Activated CD8-positive, alpha-beta memory T cell treated with anti-CD3 and anti-CD28 coated beads, Interleukin-2, amount 10 ng/mL, durations not matched to agents 7 days and 5 days (primary cell): ENCODE measurements around the gene VIPR1. TPM values are rescaled to one million over a fixed set of nuclear protein-coding genes. Genes with fewer than 3 reads are reported as not detected.

Experiments
- ATAC-seq: fragments of 150-1000 bp; cut with Tn5 transposase; one replicate; pipeline ENCODE4 v1.10.0; 2021; ENCODE audit warnings: moderate library complexity
- CTCF ChIA-PET: fragments of 350-600 bp; sonication (Branson Sonifier 250); formaldehyde crosslinking; loops from one replicate; lab custom pipeline; 2021; ENCODE audit warnings: antibody characterized with exemption; lab: Charles Lee
- DNase-seq: peaks from one replicate; pipeline ENCODE4 v3.0.0-alpha.2; 2020
- H3K27ac Mint-ChIP-seq: one replicate; pipeline ENCODE4 v1.8.0; 2021; ENCODE audit warnings: mild to moderate bottlenecking, mixed read lengths
- H3K27me3 Mint-ChIP-seq: one replicate; pipeline ENCODE4 v1.8.0; 2021; ENCODE audit warnings: mixed read lengths
- H3K36me3 Mint-ChIP-seq: one replicate; pipeline ENCODE4 v1.8.0; 2021; ENCODE audit warnings: mild to moderate bottlenecking, mixed read lengths
- H3K4me1 Mint-ChIP-seq: one replicate; pipeline ENCODE4 v1.8.0; 2021; ENCODE audit warnings: mixed read lengths
- H3K4me3 Mint-ChIP-seq: one replicate; pipeline ENCODE4 v1.8.0; 2021; ENCODE audit warnings: mild to moderate bottlenecking, moderate library complexity, mixed read lengths
- H3K9me3 Mint-ChIP-seq: one replicate; pipeline ENCODE4 v1.8.0; 2022; ENCODE audit warnings: low read depth, mixed read lengths
- total RNA-seq, 2 experiments: library from RNA; stranded (reverse); gene quantifications; one replicate each; pipeline ENCODE4 v1.2.3, GENCODE V29; 2021

The VIPR1 gene
- total RNA-seq, 2 experiments from 2014 or later, result 0.14 to 1.9 TPM

DNA sequence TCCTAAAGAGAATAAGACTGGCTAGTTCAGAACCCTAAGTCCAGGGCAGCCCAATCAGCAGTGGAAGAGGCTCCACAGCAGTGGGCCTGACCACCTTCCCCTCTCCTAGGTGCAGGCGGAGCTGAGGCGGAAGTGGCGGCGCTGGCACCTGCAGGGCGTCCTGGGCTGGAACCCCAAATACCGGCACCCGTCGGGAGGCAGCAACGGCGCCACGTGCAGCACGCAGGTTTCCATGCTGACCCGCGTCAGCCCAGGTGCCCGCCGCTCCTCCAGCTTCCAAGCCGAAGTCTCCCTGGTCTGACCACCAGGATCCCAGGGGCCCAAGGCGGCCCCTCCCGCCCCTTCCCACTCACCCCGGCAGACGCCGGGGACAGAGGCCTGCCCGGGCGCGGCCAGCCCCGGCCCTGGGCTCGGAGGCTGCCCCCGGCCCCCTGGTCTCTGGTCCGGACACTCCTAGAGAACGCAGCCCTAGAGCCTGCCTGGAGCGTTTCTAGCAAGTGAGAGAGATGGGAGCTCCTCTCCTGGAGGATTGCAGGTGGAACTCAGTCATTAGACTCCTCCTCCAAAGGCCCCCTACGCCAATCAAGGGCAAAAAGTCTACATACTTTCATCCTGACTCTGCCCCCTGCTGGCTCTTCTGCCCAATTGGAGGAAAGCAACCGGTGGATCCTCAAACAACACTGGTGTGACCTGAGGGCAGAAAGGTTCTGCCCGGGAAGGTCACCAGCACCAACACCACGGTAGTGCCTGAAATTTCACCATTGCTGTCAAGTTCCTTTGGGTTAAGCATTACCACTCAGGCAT lies 33.7 kb downstream of the VIPR1 start:
- Mint-ChIP-seq H3K4me3 (no peak overlapping the region), H3K4me1 (no peaks in the 10 kb centered on the region)

DNA sequence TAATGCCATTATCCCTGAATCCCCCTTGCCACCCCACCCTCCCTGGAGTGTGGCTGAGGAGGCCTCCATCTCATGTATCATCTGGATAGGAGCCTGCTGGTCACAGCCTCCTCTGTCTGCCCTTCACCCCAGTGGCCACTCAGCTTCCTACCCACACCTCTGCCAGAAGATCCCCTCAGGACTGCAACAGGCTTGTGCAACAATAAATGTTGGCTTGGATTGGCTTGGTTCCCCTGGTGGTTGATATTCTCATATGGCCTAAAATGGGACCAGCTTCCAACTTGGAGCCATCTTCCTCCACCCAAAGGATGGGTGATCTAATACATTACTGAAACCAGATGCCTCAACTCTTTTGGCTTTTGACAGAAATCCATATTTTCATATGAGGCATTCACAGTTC lies 34.9 kb downstream of the VIPR1 start:
- H3K9me3 Mint-ChIP-seq, result no peaks in the 10 kb centered on the region
- H3K4me1 Mint-ChIP-seq, result no peaks in the 10 kb centered on the region
- CTCF ChIA-PET, result interaction anchor here (0.7 to 6.6 kb wide), 8 partner anchors 10 to 438 kb away, joined by 3 to 60 read pairs (median 9); partner anchors contain the start of gene VIPR1
- H3K36me3 Mint-ChIP-seq, result no peaks in the 10 kb centered on the region
- no peak for ATAC-seq
- no peaks in the 10 kb centered on the region for H3K27me3 Mint-ChIP-seq
- no peak overlapping the region for H3K4me3 Mint-ChIP-seq
- H3K27ac Mint-ChIP-seq, result no peak overlapping the region
- DNase-seq, result no peak

More for the DNA sequence above, 33.7 kb downstream of the VIPR1 start:
- Mint-ChIP-seq H3K27me3 (no peaks in the 10 kb centered on the region), H3K27ac (no peak overlapping the region), H3K36me3 (no peaks in the 10 kb centered on the region), H3K9me3 (no peaks in the 10 kb centered on the region)
- ATAC-seq (peak; percentile 38), DNase-seq (peak; percentile 50)
- CTCF ChIA-PET, result interaction anchor here (0.7 to 6.6 kb wide), 8 partner anchors 10 to 289 kb away, joined by 3 to 60 read pairs (median 9); partner anchors contain the start of gene VIPR1

DNA sequence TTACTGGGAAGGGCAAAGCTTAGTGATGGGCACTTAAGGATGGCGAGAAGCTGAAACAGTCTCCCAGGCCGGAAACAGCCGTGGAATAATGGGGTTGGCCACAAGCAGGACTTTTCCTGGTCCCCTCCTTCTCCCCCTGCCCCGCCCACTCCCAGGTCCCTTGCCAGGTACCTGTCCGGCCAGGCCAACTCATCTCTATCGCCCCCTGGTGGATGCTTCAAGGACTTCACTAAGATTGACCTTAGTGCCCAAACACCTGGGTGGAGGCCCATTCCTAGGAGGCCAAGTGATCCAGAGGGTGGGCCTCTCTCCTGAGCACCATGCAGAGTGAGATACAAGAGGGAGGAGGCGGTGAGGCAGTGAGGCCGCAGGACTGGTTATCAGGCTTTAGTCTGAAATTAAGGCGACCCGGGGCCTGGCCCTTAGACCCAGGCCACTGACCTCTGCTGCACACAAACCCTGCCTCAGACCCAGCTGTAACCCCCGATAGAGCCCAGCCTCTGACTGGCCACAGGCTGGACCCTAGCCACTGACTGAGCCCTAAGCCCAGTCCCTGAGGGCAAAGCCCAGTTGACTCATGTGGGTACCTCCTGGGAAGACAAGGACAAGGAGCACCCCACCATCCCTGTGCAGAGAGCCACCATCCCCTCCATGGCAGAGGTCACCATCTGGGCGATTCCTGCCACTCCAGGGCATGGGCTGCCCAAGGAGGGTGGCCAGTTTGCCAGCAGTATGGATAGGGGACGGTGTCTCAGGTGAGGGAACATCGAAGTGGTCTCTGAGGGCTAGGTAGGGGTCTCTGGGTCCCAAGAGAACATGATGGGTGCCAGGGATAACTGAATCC lies 37.6 kb downstream of the VIPR1 start:
- Mint-ChIP-seq H3K36me3 (no peaks in the 10 kb centered on the region), H3K9me3 (no peaks in the 10 kb centered on the region), H3K27me3 (no peaks in the 10 kb centered on the region), H3K27ac (no peak overlapping the region), H3K4me1 (no peaks in the 10 kb centered on the region), H3K4me3 (no peak overlapping the region)
- CTCF ChIA-PET, result interaction anchor here (0.8 to 1.9 kb wide), 10 partner anchors 12 to 112 kb away, joined by 3 to 13 read pairs (median 3); partner anchors contain the start of gene VIPR1
- peak; percentile 73 for DNase-seq
- ATAC-seq, result peak; percentile 72

DNA sequence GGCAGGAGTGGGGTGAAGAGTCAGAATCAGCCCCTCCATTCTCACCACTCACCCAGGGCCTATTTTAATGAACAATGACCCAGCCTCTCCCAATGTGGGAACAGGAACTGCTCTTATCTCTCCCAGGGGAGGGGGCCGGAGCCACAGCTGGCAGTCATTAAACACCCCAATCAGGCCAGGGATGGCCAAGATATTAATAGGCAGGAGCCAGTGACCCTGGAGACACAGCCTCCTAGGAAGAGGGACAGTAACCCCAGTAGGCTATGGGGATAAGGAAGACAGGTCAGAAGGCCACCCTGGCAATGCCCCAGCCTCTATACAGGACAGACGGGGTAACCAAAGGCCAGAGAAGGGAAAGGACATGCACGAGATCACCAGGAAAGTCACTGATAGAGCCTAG lies 38.6 kb downstream of the VIPR1 start:
- Mint-ChIP-seq H3K9me3 (no peaks in the 10 kb centered on the region), H3K36me3 (no peaks in the 10 kb centered on the region), H3K4me1 (no peaks in the 10 kb centered on the region), H3K27me3 (no peaks in the 10 kb centered on the region), H3K4me3 (no peak overlapping the region), H3K27ac (no peak overlapping the region)
- no peak for ATAC-seq
- DNase-seq, result no peak
- CTCF ChIA-PET, result interaction anchor here (0.6 to 2.5 kb wide), 6 partner anchors 11 to 356 kb away, joined by 3 to 7 read pairs (median 3); partner anchors contain the start of gene VIPR1

DNA sequence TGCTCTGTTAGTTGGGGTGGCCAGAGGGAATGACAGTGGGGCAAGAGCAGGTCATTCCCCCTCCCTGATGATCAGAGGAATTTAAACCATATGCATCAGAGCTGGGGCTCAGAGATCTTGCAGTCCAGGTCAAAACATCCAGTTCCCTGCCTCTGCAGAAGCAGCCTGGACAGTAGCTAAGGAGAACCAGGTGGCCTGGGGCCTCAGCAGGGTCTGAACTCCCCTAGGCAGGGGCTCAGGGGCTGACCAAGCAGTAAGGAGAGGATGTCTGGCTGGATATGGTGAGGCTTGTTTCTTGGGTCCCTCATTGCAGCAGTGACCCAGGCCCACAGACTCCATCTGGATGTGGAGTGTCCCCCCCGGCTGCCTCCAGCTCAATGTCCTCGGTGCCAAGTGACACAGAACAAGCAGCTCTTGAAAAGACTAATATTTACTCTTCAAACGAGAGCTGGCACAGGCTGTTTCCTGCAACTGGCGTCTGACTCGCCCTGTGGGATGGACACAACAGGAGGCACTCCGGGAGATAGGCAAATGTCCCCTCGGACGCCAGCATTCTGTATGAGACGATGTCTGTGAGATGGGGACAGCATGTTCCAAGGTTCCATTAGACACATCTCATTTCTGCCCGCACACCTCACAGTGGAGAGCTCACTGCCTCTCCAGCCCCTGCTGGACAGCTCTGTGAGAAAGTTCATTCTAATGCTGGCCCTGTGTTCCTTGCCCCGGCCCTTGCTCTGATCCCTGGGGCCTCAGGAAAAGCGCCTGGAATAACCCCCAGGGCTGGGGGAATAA lies 42.2 kb downstream of the VIPR1 start:
- H3K4me1 Mint-ChIP-seq, result no peaks in the 10 kb centered on the region
- no peaks in the 10 kb centered on the region for H3K9me3 Mint-ChIP-seq
- CTCF ChIA-PET, result interaction anchor here (1.0 to 6.2 kb wide), 3 partner anchors 9 to 43 kb away, joined by 3 to 60 read pairs (median 39); partner anchors contain the start of gene VIPR1
- peaks cover 1% of the 10 kb centered on the region for H3K36me3 Mint-ChIP-seq
- H3K4me3 Mint-ChIP-seq, result no peak overlapping the region
- no peak overlapping the region for H3K27ac Mint-ChIP-seq
- H3K27me3 Mint-ChIP-seq, result no peaks in the 10 kb centered on the region
- DNase-seq (no peak), ATAC-seq (no peak)

DNA sequence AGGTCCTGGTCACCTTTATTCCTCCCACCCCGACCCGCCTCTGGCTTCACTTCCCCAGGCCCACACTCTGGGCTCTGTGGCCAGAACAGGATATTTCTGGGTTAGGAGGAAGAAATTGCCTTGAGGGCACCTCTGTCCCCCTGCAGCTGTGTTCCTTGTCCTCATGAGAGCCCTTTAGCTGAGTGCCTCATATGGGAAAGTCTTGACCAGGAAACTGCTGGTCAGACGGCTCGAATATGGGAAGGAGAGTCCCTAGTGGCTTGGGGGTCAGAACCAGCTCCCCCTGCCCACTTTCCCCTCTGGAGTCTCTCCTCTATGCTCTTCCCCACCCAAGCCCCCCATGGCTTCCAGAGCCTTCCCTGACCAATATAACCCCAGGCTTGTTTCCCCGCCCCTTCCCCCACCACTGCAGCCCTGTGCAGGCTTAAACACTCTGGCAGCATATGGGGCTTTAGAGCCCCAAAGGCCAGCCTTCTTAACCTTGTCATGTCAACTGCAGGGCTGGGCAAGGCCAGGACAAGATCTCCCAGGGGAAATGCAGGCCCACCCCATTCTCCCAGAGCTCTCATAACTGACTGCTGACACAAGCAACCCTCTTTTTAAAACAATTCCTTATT lies 42.9 kb downstream of the VIPR1 start:
- H3K9me3 Mint-ChIP-seq, result no peaks in the 10 kb centered on the region
- peaks cover 2% of the 10 kb centered on the region for H3K36me3 Mint-ChIP-seq
- CTCF ChIA-PET, result interaction anchor here (1.0 to 6.2 kb wide), 4 partner anchors 9 to 298 kb away, joined by 3 to 60 read pairs (median 21); partner anchors contain the start of gene VIPR1
- no peak overlapping the region for H3K27ac Mint-ChIP-seq
- DNase-seq, result no peak
- no peaks in the 10 kb centered on the region for H3K4me1 Mint-ChIP-seq
- no peaks in the 10 kb centered on the region for H3K27me3 Mint-ChIP-seq
- no peak for ATAC-seq
- H3K4me3 Mint-ChIP-seq, result no peak overlapping the region

DNA sequence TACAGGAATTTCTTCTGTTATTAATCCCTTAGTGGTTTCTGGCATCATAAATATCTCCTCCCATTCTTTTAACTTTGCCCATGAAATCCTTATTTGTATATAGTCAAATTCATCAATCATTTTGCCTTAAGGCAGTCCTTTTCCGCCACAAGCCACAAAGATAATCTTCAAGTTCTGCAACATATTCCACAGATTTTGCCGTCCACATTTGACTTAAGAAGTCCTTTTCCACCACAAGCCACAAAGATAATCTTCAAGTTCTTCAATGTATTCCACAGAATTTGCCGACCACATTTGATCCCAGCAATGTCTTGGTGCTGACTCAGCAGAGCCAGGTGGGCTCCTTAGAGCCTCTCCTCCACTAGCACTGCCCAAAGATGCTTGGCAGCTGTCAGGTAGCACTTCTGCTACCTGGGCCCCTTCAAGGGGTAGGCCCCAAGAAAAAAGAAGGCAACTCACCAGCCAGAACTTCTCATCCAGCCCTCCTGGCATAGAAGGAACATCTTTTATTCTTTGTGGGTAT lies 44.3 kb downstream of the VIPR1 start:
- Mint-ChIP-seq H3K9me3 (no peaks in the 10 kb centered on the region), H3K27ac (no peak overlapping the region), H3K4me3 (no peak overlapping the region), H3K4me1 (peaks cover 2% of the 10 kb centered on the region), H3K27me3 (no peaks in the 10 kb centered on the region), H3K36me3 (peaks cover 5% of the 10 kb centered on the region)
- no peak for DNase-seq
- ATAC-seq, result no peak
- CTCF ChIA-PET, result interaction anchor here (0.9 to 6.2 kb wide), 12 partner anchors 11 to 341 kb away, joined by 3 to 60 read pairs (median 4); partner anchors contain the start of genes NKTR and VIPR1

DNA sequence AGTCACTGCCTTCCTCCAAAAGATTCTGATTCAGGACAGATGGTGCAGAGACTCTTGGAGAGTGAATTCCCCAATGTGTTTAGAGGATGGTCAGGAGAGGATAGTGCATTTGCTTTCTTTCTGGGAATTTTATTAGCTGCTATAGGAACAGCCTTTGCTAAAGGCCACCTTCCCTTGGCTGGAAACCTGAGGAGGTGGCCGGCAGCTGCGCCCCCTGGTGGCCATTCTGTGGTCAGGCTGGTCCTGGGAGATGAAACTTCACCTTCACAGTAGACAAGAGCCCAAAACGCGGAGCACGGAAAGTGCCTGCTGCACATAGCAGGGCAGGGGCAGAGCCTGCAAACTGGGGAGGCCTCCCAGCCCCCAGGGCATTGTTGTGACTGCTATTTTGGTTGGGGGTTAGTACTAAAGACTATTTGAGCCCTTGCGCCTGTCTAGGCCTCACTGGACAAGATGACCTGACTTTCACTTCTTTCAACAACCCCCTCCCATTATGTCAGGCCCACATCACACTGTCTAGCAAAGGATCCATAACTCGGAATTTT lies 45.0 kb downstream of the VIPR1 start:
- H3K27ac Mint-ChIP-seq, result no peak overlapping the region
- CTCF ChIA-PET, result interaction anchor here (0.9 to 6.2 kb wide), 14 partner anchors 10 to 342 kb away, joined by 3 to 60 read pairs (median 4); partner anchors contain the start of genes NKTR and VIPR1
- H3K9me3 Mint-ChIP-seq, result no peaks in the 10 kb centered on the region
- H3K4me3 Mint-ChIP-seq, result no peak overlapping the region
- peaks cover 8% of the 10 kb centered on the region for H3K36me3 Mint-ChIP-seq
- H3K4me1 Mint-ChIP-seq, result peaks cover 2% of the 10 kb centered on the region
- no peaks in the 10 kb centered on the region for H3K27me3 Mint-ChIP-seq
- peak; percentile 69 for DNase-seq
- ATAC-seq, result peak; percentile 79

DNA sequence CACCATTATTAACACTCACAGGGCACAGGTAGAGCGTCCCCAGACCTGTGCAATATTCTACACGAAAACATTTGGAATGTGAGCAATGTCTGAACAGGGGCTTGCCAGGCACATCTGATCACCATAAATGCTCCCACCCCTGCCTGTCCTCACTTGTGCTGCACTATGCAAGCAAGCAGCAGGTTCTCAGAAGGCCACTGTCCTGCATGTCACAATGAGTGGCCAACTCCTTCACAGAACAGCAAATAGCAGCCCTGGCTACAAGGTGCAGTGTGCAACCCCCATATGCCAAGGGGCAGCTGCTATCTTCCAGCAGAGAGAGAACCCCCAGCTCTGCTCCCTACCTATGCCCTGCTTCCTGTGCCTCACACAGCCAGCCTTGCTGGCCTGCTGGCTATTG lies 46.7 kb downstream of the VIPR1 start:
- no peak overlapping the region for H3K27ac Mint-ChIP-seq
- no peaks in the 10 kb centered on the region for H3K9me3 Mint-ChIP-seq
- CTCF ChIA-PET, result interaction anchor here (1.0 to 6.2 kb wide), 7 partner anchors 13 to 302 kb away, joined by 3 to 60 read pairs (median 4); partner anchors contain the start of gene VIPR1
- H3K4me3 Mint-ChIP-seq, result no peak overlapping the region
- DNase-seq, result no peak
- peaks cover 2% of the 10 kb centered on the region for H3K4me1 Mint-ChIP-seq
- peaks cover 21% of the 10 kb centered on the region for H3K36me3 Mint-ChIP-seq
- no peaks in the 10 kb centered on the region for H3K27me3 Mint-ChIP-seq
- ATAC-seq, result no peak

DNA sequence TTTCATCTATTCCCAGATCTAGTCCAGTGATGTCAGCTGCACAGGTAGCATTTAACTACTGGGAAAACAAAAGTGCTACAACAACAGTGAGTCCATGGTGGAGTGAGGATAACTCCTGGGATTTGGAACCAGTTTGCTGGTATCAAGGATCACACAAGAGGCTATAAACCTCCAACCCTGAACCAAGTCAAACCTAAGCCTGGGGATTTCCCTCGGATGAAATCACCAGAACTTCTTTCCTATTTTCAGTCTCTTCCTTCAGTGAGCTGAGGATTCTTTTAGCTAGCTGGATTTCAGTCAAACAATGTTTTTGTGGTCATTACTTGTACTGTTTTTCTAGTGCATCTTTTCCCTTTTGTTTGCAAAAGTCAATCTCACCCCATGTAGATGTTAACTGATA lies 47.8 kb downstream of the VIPR1 start:
- H3K27me3 Mint-ChIP-seq, result no peaks in the 10 kb centered on the region

DNA sequence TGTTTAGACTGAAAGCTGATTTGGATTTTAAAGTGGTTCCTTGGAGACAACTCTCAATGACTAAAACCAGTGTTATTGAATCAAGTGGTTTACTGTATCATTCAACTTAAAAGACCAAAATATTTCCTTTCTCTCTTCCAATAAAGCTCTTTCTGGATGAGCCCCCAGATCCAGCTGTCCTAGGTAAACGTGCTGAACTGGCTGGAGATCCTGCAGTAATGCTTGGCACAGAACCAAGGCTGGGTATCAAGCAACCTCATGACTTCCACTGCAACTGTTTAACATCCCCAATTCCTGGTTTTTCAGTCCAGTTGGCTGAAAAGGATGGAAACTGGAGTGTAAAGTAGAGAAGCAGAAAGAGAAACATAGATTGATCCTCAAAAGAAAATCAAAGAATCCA lies 50.4 kb downstream of the VIPR1 start:
- H3K36me3 Mint-ChIP-seq, result peaks cover 43% of the 10 kb centered on the region
- no peaks in the 10 kb centered on the region for H3K27me3 Mint-ChIP-seq
- no peaks in the 10 kb centered on the region for H3K9me3 Mint-ChIP-seq
- CTCF ChIA-PET, result interaction anchor here (1.2 to 3.6 kb wide), 5 partner anchors 12 to 306 kb away, joined by 4 to 18 read pairs (median 6); partner anchors contain the start of genes NKTR and VIPR1
- H3K27ac Mint-ChIP-seq, result no peak overlapping the region
- peaks cover 27% of the 10 kb centered on the region for H3K4me1 Mint-ChIP-seq
- ATAC-seq (no peak), DNase-seq (no peak)
- H3K4me3 Mint-ChIP-seq, result no peak overlapping the region

More for the DNA sequence above, 47.8 kb downstream of the VIPR1 start:
- Mint-ChIP-seq H3K27ac (no peak overlapping the region), H3K4me1 (peaks cover 3% of the 10 kb centered on the region), H3K4me3 (no peak overlapping the region), H3K36me3 (peaks cover 26% of the 10 kb centered on the region), H3K9me3 (no peaks in the 10 kb centered on the region)
- no peak for DNase-seq
- no peak for ATAC-seq
- CTCF ChIA-PET, result interaction anchor here (1.0 to 6.2 kb wide), 6 partner anchors 14 to 245 kb away, joined by 3 to 60 read pairs (median 4); partner anchors contain the start of gene VIPR1
